B cell (primary cell): ENCODE data around the gene FBXO34. TPM values are rescaled to one million over a fixed set of nuclear protein-coding genes. Genes with fewer than 3 reads are reported as not detected.

Experiments used
- ATAC-seq: fragments of 200-7000 bp; cut with Tn5 transposase; one replicate; pipeline ENCODE4 v1.10.0; 2021; ENCODE audit warnings: low read depth, mild to moderate bottlenecking, moderate number of reproducible peaks, moderate library complexity
- CTCF ChIA-PET: fragments of 350-600 bp; sonication (Branson Sonifier 250); formaldehyde crosslinking; loops from one replicate; lab custom pipeline; 2021; ENCODE audit warnings: antibody characterized with exemption, inconsistent platforms; lab: Charles Lee
- POLR2A ChIA-PET: fragments of 350-600 bp; sonication (Branson Sonifier 250); formaldehyde crosslinking; loops from one replicate; lab custom pipeline; 2021; ENCODE audit warnings: antibody characterized with exemption; lab: Charles Lee
- DNase-seq: peaks from one replicate; pipeline ENCODE4 v3.0.0; 2013
- H2AFZ ChIP-seq: 2 replicates; pipeline ENCODE4 v1.6.1; 2012; ENCODE audit warnings: mild to moderate bottlenecking, low read depth, low read length; ENCODE audit not compliant: insufficient read depth, poor library complexity, severe bottlenecking
- H3K27ac ChIP-seq, 2 donors: 1 replicate in 1 of 2; 2 replicates in 1 of 2; pipeline ENCODE4 v1.5.1; 2012 to 2013; ENCODE audit warnings: low read length in 2 of 2, mild to moderate bottlenecking in 2 of 2, moderate library complexity in 1 of 2
- H3K27me3 ChIP-seq, 4 experiments: fragments of 200-600 bp in 1 of 4; sonication (generic) in 1 of 4; replicated peaks in 1 of 4; 1 replicate in 2 of 4; 2 replicates in 2 of 4; pipeline versions ENCODE4 v1.6.1 to v1.7.0; 2013 to 2016; ENCODE audit warnings: low read length in 3 of 4, mild to moderate bottlenecking in 2 of 4, mixed read lengths in 1 of 4, moderate library complexity in 1 of 4; ENCODE audit not compliant: insufficient read depth in 4 of 4, control insufficient read depth in 3 of 4; ENCODE audit errors: control extremely low read depth in 1 of 4
- H3K36me3 ChIP-seq, 2 experiments: replicated peaks in 1 of 2; 1 replicate in 1 of 2; 2 replicates in 1 of 2; pipeline versions ENCODE4 v1.6.1 to v1.7.1; 2013; ENCODE audit warnings: low read length in 1 of 2; ENCODE audit not compliant: insufficient read depth in 2 of 2, control insufficient read depth in 1 of 2; ENCODE audit errors: control extremely low read depth in 1 of 2, extremely low read depth in 1 of 2
- H3K4me1 ChIP-seq, 2 donors: fragments of 200-600 bp in 1 of 2; sonication (generic) in 1 of 2; 1 replicate in 1 of 2; 2 replicates in 1 of 2; pipeline versions ENCODE4 v1.5.1 to v1.6.1; 2013 to 2017; ENCODE audit warnings: low read length in 2 of 2; ENCODE audit not compliant: control insufficient read depth in 2 of 2, insufficient read depth in 2 of 2
- H3K4me2 ChIP-seq: replicated peaks from 2 replicates; pipeline ENCODE3; 2012; ENCODE audit warnings: mild to moderate bottlenecking, low read depth, low read length; ENCODE audit not compliant: poor library complexity, severe bottlenecking
- H3K4me3 ChIP-seq, 5 experiments: fragments of 200-600 bp in 1 of 5; sonication (generic) in 1 of 5; 1 replicate in 3 of 5; 2 replicates in 2 of 5; pipeline versions ENCODE4 v1.5.1 to v1.7.0; 2011 to 2016; ENCODE audit warnings: low read length in 4 of 5, mild to moderate bottlenecking in 4 of 5, low read depth in 2 of 5, control low read depth in 1 of 5, moderate library complexity in 1 of 5; ENCODE audit not compliant: insufficient read depth in 1 of 5; ENCODE audit errors: control extremely low read depth in 1 of 5, extremely low read depth in 1 of 5
- H3K79me2 ChIP-seq: fragments of 200-600 bp; sonication (generic); one replicate; pipeline ENCODE4 v1.6.0; 2016; ENCODE audit warnings: low read length; ENCODE audit not compliant: control insufficient read depth, insufficient read depth
- H3K9ac ChIP-seq: fragments of 200-600 bp; sonication (generic); 2 replicates; pipeline ENCODE4 v1.6.1; 2017; ENCODE audit warnings: mild to moderate bottlenecking, low read length, moderate library complexity
- H3K9me3 ChIP-seq, 3 donors: one replicate each; pipeline versions ENCODE4 v1.6.1 to v1.7.1; 2013; ENCODE audit warnings: low read length in 2 of 3; ENCODE audit not compliant: control insufficient read depth in 2 of 3, insufficient read depth in 1 of 3; ENCODE audit errors: control extremely low read depth in 1 of 3
- H4K20me1 ChIP-seq: 2 replicates; pipeline ENCODE4 v1.6.0; 2012; ENCODE audit warnings: mild to moderate bottlenecking, low read length; ENCODE audit not compliant: insufficient read depth, control insufficient read depth, poor library complexity, severe bottlenecking
- H3K27ac Mint-ChIP-seq: one replicate; pipeline ENCODE4 v1.8.0; 2021; ENCODE audit warnings: mixed read lengths
- H3K27me3 Mint-ChIP-seq: one replicate; pipeline ENCODE4 v1.8.0; 2021; ENCODE audit warnings: mixed read lengths
- H3K4me1 Mint-ChIP-seq: one replicate; pipeline ENCODE4 v1.8.0; 2021; ENCODE audit warnings: mixed read lengths
- H3K4me3 Mint-ChIP-seq: one replicate; pipeline ENCODE4 v1.8.0; 2021; ENCODE audit warnings: mixed read lengths
- H3K9me3 Mint-ChIP-seq: one replicate; pipeline ENCODE4 v1.8.0; 2022; ENCODE audit warnings: mixed read lengths; ENCODE audit not compliant: insufficient read depth
- EZH2 ChIP-seq: IDR thresholded peaks from 2 replicates; pipeline ENCODE4 v1.6.1; 2012; ENCODE audit warnings: borderline replicate concordance, low read depth, mild to moderate bottlenecking, moderate library complexity, low read length; ENCODE audit not compliant: insufficient read depth, poor library complexity, severe bottlenecking
- WGBS: methylation state at CpG from one replicate; pipeline ENCODE4 v1.1.5; 2013; ENCODE audit warnings: missing lambda C conversion rate; ENCODE audit not compliant: insufficient coverage; 5-methylcytosine and 5-hydroxymethylcytosine counted together
- intact Hi-C: fragments of 100-400 bp; cut with micrococcal nuclease; formaldehyde crosslinking; loops from one replicate; pipeline ENCODE4 v1.10.0; 2022
- polyA plus RNA-seq: library from polyadenylated mRNA; depleted of rRNA; stranded (reverse); fragments of >200 nt; gene quantifications from 2 replicates; pipeline ENCODE4 v1.2.3, GENCODE V29; 2012
- total RNA-seq, 2 donors: library from RNA; stranded (reverse); fragments of 120-200 nt in 1 of 2; gene quantifications; 1 replicate in 1 of 2; 2 replicates in 1 of 2; pipeline versions ENCODE4 v1.2.3 to v1.2.4, GENCODE V29; 2013 to 2022
- TF ChIP-seq, protein P1 (sequence below): fragments of 200-600 bp; IDR thresholded peaks from one replicate; pipeline ENCODE4 v1.8.0; 2022; ENCODE audit warnings: antibody characterized with exemption, mild to moderate bottlenecking

Gene FBXO34
- total and polyA plus RNA-seq, 2 donors (not counting 1 experiment from before 2014, with no cell fraction given), result 8.1 to 27.5 TPM

DNA sequence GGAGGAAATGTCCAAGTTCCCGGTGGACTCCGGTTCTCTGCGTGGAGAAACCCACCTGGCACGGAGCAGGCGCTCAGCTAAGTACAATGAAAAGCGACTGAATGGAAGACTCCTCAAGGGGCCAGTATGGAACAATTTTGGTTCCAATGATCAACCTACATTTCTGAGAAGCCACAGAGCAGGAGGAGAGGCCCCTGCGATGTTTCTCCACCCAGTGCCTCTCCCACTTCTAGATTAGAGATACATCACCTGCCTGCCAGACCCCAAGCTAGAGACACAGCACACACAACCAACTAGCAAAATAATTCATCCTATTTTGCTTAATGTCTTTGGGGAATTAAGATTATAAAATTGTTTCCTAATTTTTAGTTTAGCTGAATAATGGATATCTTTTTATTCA lies 101.6 kb downstream of the FBXO34 start:
- no peak overlapping the region for H3K4me3 Mint-ChIP-seq
- intact Hi-C loops, result no loop called here
- Histone ChIP-seq H3K4me2 (no peak overlapping the region), H3K27ac (no peak overlapping the region), H4K20me1 (no peaks in the 10 kb centered on the region), H3K36me3 (peaks cover 12 to 48% of the 10 kb centered on the region in 2 experiments), H3K9ac (no peak overlapping the region), H3K79me2 (no peaks in the 10 kb centered on the region), H3K9me3 (no peaks in the 10 kb centered on the region), H3K27me3 (no peaks in the 10 kb centered on the region), H3K4me3 (no peak overlapping the region), H3K4me1 (no peaks in the 10 kb centered on the region), H2AFZ (no peak overlapping the region)
- DNase-seq (no peak), ATAC-seq (no peak)
- H3K4me1 Mint-ChIP-seq, result peaks cover 8% of the 10 kb centered on the region
- 100% methylated on average over 6 of the region's 7 CpGs for WGBS
- H3K27me3 Mint-ChIP-seq, result no peaks in the 10 kb centered on the region
- ChIA-PET CTCF (interaction anchor here (1.3 kb wide), 2 partner anchors 9 to 19 kb away, joined by 4 read pairs; no protein-coding TSS in a partner anchor), POLR2A (no interaction called here)
- TF ChIP-seq EZH2, result no peak
- no peak overlapping the region for H3K27ac Mint-ChIP-seq
- no peaks in the 10 kb centered on the region for H3K9me3 Mint-ChIP-seq

DNA sequence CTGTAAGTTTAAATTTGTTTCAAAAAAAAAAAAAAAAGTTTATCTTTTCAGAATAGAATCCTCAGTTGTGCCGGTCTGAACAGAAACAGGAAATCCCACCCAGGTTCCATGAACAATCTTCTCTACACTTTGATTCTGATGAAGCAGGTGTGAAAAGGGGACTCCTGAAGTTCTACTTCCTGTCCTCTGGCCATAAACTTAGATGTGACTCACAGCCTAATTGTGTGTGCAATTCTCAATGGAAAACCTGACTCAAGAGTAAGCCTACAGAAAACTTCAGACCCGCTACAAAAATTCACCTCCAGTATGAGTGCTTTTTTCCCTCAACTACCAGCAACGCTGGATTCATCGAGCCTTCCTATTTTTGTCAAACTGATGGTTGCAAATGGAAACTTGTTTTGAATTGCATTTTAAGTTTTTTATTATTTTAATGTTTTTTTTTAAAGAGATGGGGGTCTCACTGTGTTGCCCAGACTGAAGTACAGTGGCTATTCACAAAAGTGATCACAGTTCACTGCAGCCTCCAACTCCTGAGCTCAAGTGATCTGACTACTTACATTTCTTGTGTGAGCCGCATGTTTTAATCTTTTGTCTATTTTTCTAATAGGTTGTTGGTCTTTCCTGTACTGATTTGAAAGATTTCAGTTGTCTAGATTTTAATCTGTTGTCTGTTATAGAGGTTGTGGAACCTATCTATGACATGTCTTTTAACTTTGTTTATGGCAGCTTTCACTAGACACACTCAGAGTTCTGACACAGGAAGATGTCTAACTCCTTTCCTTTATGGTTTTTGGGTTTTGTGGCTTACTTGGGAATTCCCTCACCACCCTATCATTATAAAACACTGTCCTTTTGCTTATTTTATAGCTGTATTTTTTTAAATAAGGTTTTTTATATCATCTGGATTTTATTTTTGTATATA lies 102.8 kb downstream of the FBXO34 start:
- H3K4me3 Mint-ChIP-seq, result no peak overlapping the region
- Histone ChIP-seq H3K4me2 (no peak overlapping the region), H3K4me1 (no peaks in the 10 kb centered on the region), H3K27ac (no peak overlapping the region), H3K9me3 (no peaks in the 10 kb centered on the region), H3K4me3 (no peak overlapping the region), H4K20me1 (no peaks in the 10 kb centered on the region), H3K36me3 (peaks cover 12 to 52% of the 10 kb centered on the region in 2 experiments), H2AFZ (no peak overlapping the region), H3K27me3 (no peaks in the 10 kb centered on the region), H3K79me2 (no peaks in the 10 kb centered on the region), H3K9ac (no peak overlapping the region)
- H3K27ac Mint-ChIP-seq, result no peak overlapping the region
- no peaks in the 10 kb centered on the region for H3K9me3 Mint-ChIP-seq
- no peak for DNase-seq
- no peak for ATAC-seq
- ChIA-PET CTCF (interaction anchor here (0.5 to 1.1 kb wide), 2 partner anchors 61 to 104 kb away, joined by 3 to 4 read pairs; no protein-coding TSS in a partner anchor), POLR2A (no interaction called here)
- intact Hi-C loops, result no loop called here
- WGBS, result no CpG with 5 or more reads among the region's 5 CpGs
- H3K4me1 Mint-ChIP-seq, result peaks cover 8% of the 10 kb centered on the region
- H3K27me3 Mint-ChIP-seq, result no peaks in the 10 kb centered on the region
- TF ChIP-seq EZH2, result no peak
- TF ChIP-seq, protein P1, sequence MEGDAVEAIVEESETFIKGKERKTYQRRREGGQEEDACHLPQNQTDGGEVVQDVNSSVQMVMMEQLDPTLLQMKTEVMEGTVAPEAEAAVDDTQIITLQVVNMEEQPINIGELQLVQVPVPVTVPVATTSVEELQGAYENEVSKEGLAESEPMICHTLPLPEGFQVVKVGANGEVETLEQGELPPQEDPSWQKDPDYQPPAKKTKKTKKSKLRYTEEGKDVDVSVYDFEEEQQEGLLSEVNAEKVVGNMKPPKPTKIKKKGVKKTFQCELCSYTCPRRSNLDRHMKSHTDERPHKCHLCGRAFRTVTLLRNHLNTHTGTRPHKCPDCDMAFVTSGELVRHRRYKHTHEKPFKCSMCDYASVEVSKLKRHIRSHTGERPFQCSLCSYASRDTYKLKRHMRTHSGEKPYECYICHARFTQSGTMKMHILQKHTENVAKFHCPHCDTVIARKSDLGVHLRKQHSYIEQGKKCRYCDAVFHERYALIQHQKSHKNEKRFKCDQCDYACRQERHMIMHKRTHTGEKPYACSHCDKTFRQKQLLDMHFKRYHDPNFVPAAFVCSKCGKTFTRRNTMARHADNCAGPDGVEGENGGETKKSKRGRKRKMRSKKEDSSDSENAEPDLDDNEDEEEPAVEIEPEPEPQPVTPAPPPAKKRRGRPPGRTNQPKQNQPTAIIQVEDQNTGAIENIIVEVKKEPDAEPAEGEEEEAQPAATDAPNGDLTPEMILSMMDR, result no peak
